Loucy (cell line): ENCODE results near the gene ZNF263.
A peak's percentile ranks its signal among the peaks of the same experiment; 100 is the strongest.
"Not testable (repeated sequence)": the region's sequence is repeated elsewhere in the genome, so short reads cannot be mapped to it uniquely, and the experiment has no call there.

Experiments
- H2AFZ ChIP-seq: fragments of 200-600 bp; sonication (generic); 2 replicates; pipeline ENCODE4 v1.6.0; 2016; ENCODE audit warnings: antibody characterized with exemption, mild to moderate bottlenecking, low read length, moderate library complexity
- H3F3A ChIP-seq: fragments of 200-600 bp; 2 replicates; pipeline ENCODE4 v1.6.0; 2016; ENCODE audit warnings: antibody characterized with exemption, low read depth, mild to moderate bottlenecking
- H3K27me3 ChIP-seq: fragments of 200-600 bp; sonication (generic); 2 replicates; pipeline ENCODE4 v1.6.1; 2014; ENCODE audit warnings: low read length, mild to moderate bottlenecking; ENCODE audit not compliant: insufficient read depth, poor library complexity, severe bottlenecking
- H3K36me3 ChIP-seq: fragments of 200-600 bp; sonication (generic); 2 replicates; pipeline ENCODE4 v1.6.1; 2016; ENCODE audit warnings: low read length; ENCODE audit not compliant: insufficient read depth
- H3K4me1 ChIP-seq: fragments of 200-600 bp; sonication (generic); 2 replicates; pipeline ENCODE4 v1.5.1; 2014; ENCODE audit warnings: low read length, mild to moderate bottlenecking; ENCODE audit not compliant: insufficient read depth, poor library complexity, severe bottlenecking
- H3K4me2 ChIP-seq: fragments of 200-600 bp; sonication (generic); 2 replicates; pipeline ENCODE4 v1.6.0; 2014; ENCODE audit warnings: antibody characterized with exemption, low read length, low read depth, mild to moderate bottlenecking; ENCODE audit not compliant: poor library complexity, severe bottlenecking
- H3K4me3 ChIP-seq: fragments of 200-600 bp; sonication (generic); 2 replicates; pipeline ENCODE4 v1.5.1; 2014; ENCODE audit warnings: low read length, mild to moderate bottlenecking, mixed read lengths; ENCODE audit not compliant: poor library complexity, severe bottlenecking
- H3K79me2 ChIP-seq: fragments of 200-600 bp; sonication (generic); 2 replicates; pipeline ENCODE4 v1.6.1; 2014; ENCODE audit warnings: low read length; ENCODE audit not compliant: insufficient read depth
- H3K9ac ChIP-seq: fragments of 200-600 bp; sonication (generic); 2 replicates; pipeline ENCODE4 v1.6.0; 2014; ENCODE audit warnings: mild to moderate bottlenecking, low read depth, low read length, moderate library complexity; ENCODE audit not compliant: poor library complexity, severe bottlenecking
- H3K9me2 ChIP-seq: fragments of 200-600 bp; sonication (generic); replicated peaks from 2 replicates; pipeline ENCODE4 v1.6.1; 2016; ENCODE audit warnings: low read depth, low read length, mixed read lengths
- H3K9me3 ChIP-seq: fragments of 200-600 bp; sonication (generic); 2 replicates; pipeline ENCODE4 v1.6.1; 2014; ENCODE audit warnings: mild to moderate bottlenecking, antibody characterized with exemption, low read length, low read depth; ENCODE audit not compliant: insufficient read depth
- H4K20me1 ChIP-seq: fragments of 200-600 bp; sonication (generic); 2 replicates; pipeline ENCODE4 v1.6.0; 2014; ENCODE audit warnings: antibody characterized with exemption, low read length, mild to moderate bottlenecking; ENCODE audit not compliant: insufficient read depth, poor library complexity, severe bottlenecking
- CTCF ChIP-seq: fragments of 200-600 bp; sonication (generic); conservative IDR thresholded peaks from 2 replicates; pipeline ENCODE4 v1.5.1; 2014; ENCODE audit warnings: mild to moderate bottlenecking, antibody characterized with exemption, low read length
- EZH2phosphoT487 ChIP-seq: fragments of 200-600 bp; IDR thresholded peaks from 2 replicates; pipeline ENCODE4 v1.6.1; 2018; ENCODE audit warnings: antibody characterized with exemption, mild to moderate bottlenecking, moderate library complexity, borderline replicate concordance

ZNF263 gene

GRCh38 chr16:3264137-3265036 is 18.9 kb upstream of the ZNF263 start:
- H3K4me2 ChIP-seq: peak overlapping the region; percentile 71
- peak overlapping the region; percentile 69 for H3K9ac ChIP-seq
- no peaks in the 10 kb centered on the region; the same call in 1 of the 2 replicates for H3K79me2 ChIP-seq
- H3F3A ChIP-seq: no peaks in the 10 kb centered on the region
- H3K9me3 ChIP-seq: no peaks in the 10 kb centered on the region
- no peaks in the 10 kb centered on the region for H3K9me2 ChIP-seq
- peak overlapping the region; percentile 77 for H3K4me3 ChIP-seq
- no peaks in the 10 kb centered on the region for H3K4me1 ChIP-seq
- H3K36me3 ChIP-seq: no peaks in the 10 kb centered on the region
- no peaks in the 10 kb centered on the region for H4K20me1 ChIP-seq
- TF ChIP-seq EZH2phosphoT487 (no peak), CTCF (no peak)
- peak overlapping the region; percentile 81 for H2AFZ ChIP-seq
- no peaks in the 10 kb centered on the region for H3K27me3 ChIP-seq

DNA sequence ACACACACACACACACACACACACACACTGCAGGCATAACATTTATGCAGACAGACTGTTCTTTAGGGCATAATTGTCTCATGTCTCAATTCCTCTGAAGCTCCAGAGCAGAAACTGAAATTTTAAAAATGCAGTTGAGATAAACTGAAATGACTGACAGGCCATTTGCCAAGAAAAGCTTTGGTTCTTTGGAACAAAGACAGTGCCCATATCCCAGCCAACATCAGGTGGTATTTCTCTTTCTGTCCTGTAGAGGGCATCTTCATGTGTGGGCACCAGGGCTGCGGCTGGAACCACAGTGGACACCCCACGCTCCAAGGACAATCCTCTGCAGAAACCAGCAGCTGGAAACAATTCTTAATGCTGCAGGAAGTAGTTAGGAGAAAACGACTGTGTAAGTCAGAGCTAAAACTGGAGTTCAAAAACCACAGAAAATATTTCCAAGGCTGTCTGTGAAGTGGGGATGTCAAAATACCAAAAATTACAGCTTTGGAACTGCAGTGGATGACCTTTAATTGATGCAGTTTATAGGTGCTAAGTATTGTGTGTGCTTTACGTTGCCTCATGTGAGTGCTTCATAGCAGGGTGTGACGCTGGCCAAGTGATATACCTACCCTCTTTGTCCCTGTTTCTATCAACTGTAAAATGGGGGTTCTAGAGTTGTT is 16.3 kb upstream of the ZNF263 start:
- H3K4me2 ChIP-seq: no peak overlapping the region
- peak; percentile 64 for TF ChIP-seq CTCF
- TF ChIP-seq EZH2phosphoT487: no peak

DNA sequence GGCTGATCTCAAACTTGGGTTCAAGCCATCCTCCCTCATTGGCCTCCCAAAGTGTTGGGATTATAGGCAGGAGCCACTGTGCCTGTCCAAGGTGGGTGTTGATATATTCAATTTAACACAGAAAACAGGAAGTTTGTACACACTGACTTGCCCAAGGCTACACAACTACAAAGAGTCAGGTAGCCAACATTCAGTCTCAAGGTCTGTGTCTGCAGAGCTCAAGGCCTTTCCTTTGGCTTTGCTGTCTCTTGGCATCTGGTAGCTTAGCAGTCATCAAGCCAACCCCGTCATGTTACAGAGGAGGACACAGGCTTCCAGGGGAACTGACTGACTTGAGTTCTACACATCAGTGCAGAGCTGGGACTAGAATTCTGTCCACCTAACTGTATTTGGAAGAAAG is 15.0 kb upstream of the ZNF263 start:
- Histone ChIP-seq H3K36me3 (no peaks in the 10 kb centered on the region), H3K4me1 (no peaks in the 10 kb centered on the region), H3K9ac (no peak overlapping the region), H3F3A (no peaks in the 10 kb centered on the region), H4K20me1 (no peaks in the 10 kb centered on the region), H3K9me3 (no peaks in the 10 kb centered on the region), H3K4me3 (no peak overlapping the region), H3K9me2 (no peaks in the 10 kb centered on the region), H3K4me2 (no peak overlapping the region), H3K79me2 (no peaks in the 10 kb centered on the region; the same call in 1 of the 2 replicates), H3K27me3 (no peaks in the 10 kb centered on the region), H2AFZ (no peak overlapping the region)
- TF ChIP-seq EZH2phosphoT487 (no peak), CTCF (no peak)

More for the DNA sequence above, 16.3 kb upstream of the ZNF263 start:
- H3K27me3 ChIP-seq: no peaks in the 10 kb centered on the region
- H2AFZ ChIP-seq: peak overlapping the region; percentile 23; the same call in 1 of the 2 replicates
- H3K79me2 ChIP-seq: no peaks in the 10 kb centered on the region; the same call in 1 of the 2 replicates
- no peak overlapping the region for H3K4me3 ChIP-seq
- no peaks in the 10 kb centered on the region for H4K20me1 ChIP-seq
- no peaks in the 10 kb centered on the region for H3K4me1 ChIP-seq
- no peaks in the 10 kb centered on the region for H3K36me3 ChIP-seq
- H3K9ac ChIP-seq: no peak overlapping the region
- H3F3A ChIP-seq: no peaks in the 10 kb centered on the region
- H3K9me2 ChIP-seq: no peaks in the 10 kb centered on the region
- H3K9me3 ChIP-seq: no peaks in the 10 kb centered on the region

DNA sequence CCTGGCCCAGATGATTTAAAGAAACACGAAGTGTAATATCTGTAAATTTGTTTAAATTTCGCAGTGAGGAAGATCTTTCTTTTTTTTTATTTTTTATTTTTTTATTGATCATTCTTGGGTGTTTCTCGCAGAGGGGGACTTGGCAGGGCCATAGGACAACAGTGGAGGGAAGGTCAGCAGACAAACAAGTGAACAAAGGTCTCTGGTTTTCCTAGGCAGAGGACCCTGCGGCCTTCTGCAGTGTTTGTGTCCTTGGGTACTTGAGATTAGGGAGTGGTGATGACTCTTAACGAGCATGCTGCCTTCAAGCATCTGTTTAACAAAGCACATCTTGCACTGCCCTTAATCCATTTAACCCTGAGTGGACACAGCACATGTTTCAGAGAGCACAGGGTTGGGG is 12.6 kb upstream of the ZNF263 start:
- not testable (repeated sequence) for H3K4me3 ChIP-seq, H3K79me2 ChIP-seq, H3K9me2 ChIP-seq, H3K27me3 ChIP-seq, H3K9ac ChIP-seq, H3K9me3 ChIP-seq, H3F3A ChIP-seq, H3K36me3 ChIP-seq, H4K20me1 ChIP-seq, H3K4me2 ChIP-seq, H3K4me1 ChIP-seq, H2AFZ ChIP-seq

GRCh38 chr16:3271281-3271680 is 12.0 kb upstream of the ZNF263 start:
- not testable (repeated sequence) for H4K20me1 ChIP-seq, H3K36me3 ChIP-seq, H3K4me3 ChIP-seq, H2AFZ ChIP-seq, H3K4me2 ChIP-seq, H3K27me3 ChIP-seq, H3K9me3 ChIP-seq, H3K9ac ChIP-seq, H3K4me1 ChIP-seq, H3K79me2 ChIP-seq, H3F3A ChIP-seq, H3K9me2 ChIP-seq
